Lower lobe of right lung (tissue), 2 donors: ENCODE measurements around the gene MET. TPM values are rescaled to one million over a fixed set of nuclear protein-coding genes. Genes with fewer than 3 reads are reported as not detected.
A peak's percentile ranks its signal among the peaks of the same experiment; 100 is the strongest.

ENCODE experiments used
- ATAC-seq, 2 donors: fragments of 200-7000 bp; cut with Tn5 transposase; one replicate each; pipeline ENCODE4 v1.9.1; 2020 to 2022; ENCODE audit warnings: mild to moderate bottlenecking in 2 of 2, moderate library complexity in 2 of 2
- DNase-seq: peaks from one replicate; pipeline ENCODE4 v3.0.0-alpha.2; 2020
- H3K27ac ChIP-seq: fragments of 200-600 bp; one replicate; pipeline ENCODE4 v1.8.0; 2022
- H3K27me3 ChIP-seq: fragments of 200-600 bp; one replicate; pipeline ENCODE4 v1.8.0; 2022; ENCODE audit warnings: low read depth
- H3K36me3 ChIP-seq: fragments of 200-600 bp; one replicate; pipeline ENCODE4 v1.8.0; 2022; ENCODE audit warnings: mild to moderate bottlenecking
- H3K4me1 ChIP-seq: fragments of 200-600 bp; one replicate; pipeline ENCODE4 v1.8.0; 2022
- H3K4me3 ChIP-seq: fragments of 200-600 bp; one replicate; pipeline ENCODE4 v1.8.0; 2022; ENCODE audit warnings: mild to moderate bottlenecking
- H3K9me3 ChIP-seq: fragments of 200-600 bp; one replicate; pipeline ENCODE4 v1.8.0; 2022
- intact Hi-C: fragments of 100-400 bp; cut with DNase I; formaldehyde crosslinking; loops from one replicate; pipeline ENCODE4 v1.11.0; 2022
- total RNA-seq: library from RNA; stranded (reverse); fragmentation: NEBNext Ultra II Directional; extraction: Animal tissue kit (Norgen Biotek cat#: 25700); gene quantifications from one replicate; pipeline ENCODE4 v1.2.1, GENCODE V29; 2021
- TF ChIP-seq, protein P1 (sequence below): fragments of 200-600 bp; IDR thresholded peaks from one replicate; pipeline ENCODE4 v1.8.0; 2022; ENCODE audit warnings: antibody characterized with exemption, mild to moderate bottlenecking
- donor health status: DM: no; HTN: yes; CAD: no; lungs with severe emphysema.

MET gene
- total RNA-seq, 1 donor from 2014 or later, result 74.3 TPM

DNA sequence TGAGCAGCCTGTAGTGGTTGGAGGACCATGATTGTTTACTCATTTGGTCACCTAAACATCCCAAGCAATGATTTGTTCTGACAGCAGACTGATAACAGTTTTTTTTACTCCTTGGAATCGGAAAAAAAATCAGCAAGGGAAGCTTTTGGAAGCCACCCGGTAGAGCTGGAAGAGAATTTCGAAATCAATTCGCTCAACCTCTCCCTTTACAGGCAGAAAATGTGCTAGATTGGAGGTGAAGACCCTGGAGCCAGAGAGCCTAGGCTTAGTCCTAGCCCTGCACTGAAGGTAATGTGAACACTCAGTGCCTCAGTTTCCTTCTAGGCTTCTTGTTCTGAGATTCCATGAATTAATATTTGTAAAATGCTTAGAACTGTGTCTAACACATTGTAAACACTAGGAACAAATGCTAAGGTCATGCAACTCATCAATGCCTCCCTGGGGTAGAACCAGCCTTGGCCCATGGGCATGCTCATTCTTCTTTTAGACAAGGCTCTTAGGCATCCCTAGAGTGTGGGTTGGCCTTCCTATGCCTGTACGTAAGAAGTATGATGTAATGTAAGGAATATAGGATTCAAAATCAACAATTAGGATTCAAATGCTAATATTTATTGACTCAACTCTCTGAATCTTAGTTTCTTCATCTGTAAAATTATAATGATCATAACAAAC is 52.7 kb downstream of the MET start:
- intact Hi-C loops, result no loop called here
- TF ChIP-seq, protein P1, sequence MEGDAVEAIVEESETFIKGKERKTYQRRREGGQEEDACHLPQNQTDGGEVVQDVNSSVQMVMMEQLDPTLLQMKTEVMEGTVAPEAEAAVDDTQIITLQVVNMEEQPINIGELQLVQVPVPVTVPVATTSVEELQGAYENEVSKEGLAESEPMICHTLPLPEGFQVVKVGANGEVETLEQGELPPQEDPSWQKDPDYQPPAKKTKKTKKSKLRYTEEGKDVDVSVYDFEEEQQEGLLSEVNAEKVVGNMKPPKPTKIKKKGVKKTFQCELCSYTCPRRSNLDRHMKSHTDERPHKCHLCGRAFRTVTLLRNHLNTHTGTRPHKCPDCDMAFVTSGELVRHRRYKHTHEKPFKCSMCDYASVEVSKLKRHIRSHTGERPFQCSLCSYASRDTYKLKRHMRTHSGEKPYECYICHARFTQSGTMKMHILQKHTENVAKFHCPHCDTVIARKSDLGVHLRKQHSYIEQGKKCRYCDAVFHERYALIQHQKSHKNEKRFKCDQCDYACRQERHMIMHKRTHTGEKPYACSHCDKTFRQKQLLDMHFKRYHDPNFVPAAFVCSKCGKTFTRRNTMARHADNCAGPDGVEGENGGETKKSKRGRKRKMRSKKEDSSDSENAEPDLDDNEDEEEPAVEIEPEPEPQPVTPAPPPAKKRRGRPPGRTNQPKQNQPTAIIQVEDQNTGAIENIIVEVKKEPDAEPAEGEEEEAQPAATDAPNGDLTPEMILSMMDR, result no peak
- H3K9me3 ChIP-seq, result no peaks in the 10 kb centered on the region
- no peak for DNase-seq
- peaks cover 18% of the 10 kb centered on the region for H3K4me1 ChIP-seq
- H3K27me3 ChIP-seq, result no peaks in the 10 kb centered on the region
- no peaks in the 10 kb centered on the region for H3K36me3 ChIP-seq
- no peak for ATAC-seq
- no peak overlapping the region for H3K27ac ChIP-seq
- no peak overlapping the region for H3K4me3 ChIP-seq

DNA sequence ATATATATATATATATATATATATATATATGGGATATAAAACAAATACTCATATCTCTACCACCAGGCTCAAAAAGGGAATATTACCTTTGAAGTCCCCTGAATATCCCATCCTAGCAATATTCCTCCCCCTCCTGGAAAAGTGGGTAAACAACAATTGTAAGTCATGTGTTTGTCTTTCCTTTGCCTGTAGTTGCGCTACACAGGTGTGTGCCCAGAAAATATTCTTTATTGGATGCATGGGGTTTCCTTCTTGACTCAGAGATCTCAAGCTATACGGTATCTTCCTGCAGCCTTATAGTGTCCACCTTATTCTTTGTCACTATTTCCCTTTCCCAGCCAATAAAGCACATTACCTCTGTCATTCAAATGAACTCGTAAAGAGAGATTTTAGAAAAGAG is 54.2 kb downstream of the MET start:
- Histone ChIP-seq H3K4me3 (no peak overlapping the region), H3K27me3 (no peaks in the 10 kb centered on the region), H3K9me3 (no peaks in the 10 kb centered on the region), H3K27ac (no peak overlapping the region), H3K36me3 (no peaks in the 10 kb centered on the region), H3K4me1 (peaks cover 28% of the 10 kb centered on the region)
- ATAC-seq (no peak), DNase-seq (no peak)
- intact Hi-C loops, result no loop called here
- TF ChIP-seq, protein P1, result no peak

DNA sequence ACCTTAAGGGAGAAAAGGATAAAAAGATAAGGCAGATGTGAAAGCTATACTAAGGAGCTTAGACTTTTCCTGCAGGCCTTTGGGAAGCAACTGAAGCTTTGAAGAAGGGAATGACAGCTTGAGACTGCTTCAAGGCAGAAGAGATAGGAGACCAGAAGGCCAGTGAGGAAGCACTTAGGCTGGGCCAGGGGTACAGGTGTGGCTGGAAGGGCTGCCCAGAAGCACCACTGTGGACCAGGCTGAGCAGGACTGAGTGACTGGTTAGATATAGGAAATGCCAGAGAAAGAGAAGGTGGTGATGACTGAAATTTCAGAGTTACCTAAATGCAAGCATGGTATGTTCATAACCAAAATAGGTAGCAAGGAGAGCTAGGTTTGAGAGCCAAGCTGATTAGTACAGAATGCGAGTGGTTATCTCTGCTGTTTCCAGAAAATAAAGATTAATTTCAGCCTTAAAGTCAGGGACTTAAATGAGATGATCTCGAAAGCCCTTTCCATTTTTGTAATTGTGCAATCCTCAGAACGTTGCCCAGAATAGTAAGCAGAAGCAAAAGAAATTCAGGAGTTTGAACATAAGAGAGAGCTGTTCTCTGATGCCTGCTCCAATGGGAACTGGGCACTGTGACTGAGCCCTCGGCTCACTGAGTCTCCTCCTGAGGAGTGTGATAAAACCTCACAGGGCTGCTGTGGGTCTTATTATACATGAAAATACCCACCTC is 54.9 kb downstream of the MET start:
- Histone ChIP-seq H3K27me3 (no peaks in the 10 kb centered on the region), H3K27ac (peak overlapping the region; percentile 22), H3K9me3 (no peaks in the 10 kb centered on the region), H3K36me3 (no peaks in the 10 kb centered on the region), H3K4me3 (no peak overlapping the region), H3K4me1 (peaks cover 31% of the 10 kb centered on the region)
- intact Hi-C loops, result no loop called here
- TF ChIP-seq, protein P1, result no peak
- peak; percentile 11 to 47 for ATAC-seq
- DNase-seq, result no peak

DNA sequence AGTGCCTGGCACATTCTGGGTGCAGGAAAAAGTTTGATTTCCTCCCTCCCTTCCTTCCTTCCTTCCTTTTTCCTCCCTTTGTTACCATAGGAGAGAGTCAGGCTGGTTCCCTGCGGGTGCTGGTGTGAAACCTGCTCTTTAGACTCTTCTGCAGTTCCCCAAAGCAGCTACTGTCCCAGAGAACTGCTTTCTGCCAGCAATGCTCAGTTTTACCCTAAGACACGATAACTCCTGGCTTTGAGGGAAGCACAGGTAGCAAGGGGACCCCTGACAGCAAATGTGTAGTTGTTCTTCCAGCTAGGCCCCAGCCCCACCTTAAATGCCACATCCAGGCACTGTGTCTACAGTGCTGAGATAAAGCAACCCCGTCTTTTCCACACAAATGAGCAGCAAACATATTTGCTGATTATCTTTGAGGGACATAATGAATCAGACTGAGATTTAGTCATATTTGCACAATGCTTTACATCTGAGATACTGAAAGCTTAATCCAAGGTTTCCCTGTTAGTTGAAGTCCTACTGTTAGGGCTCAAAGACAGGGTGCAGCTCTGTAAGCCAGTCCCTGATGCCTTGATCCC is 55.5 kb downstream of the MET start:
- Histone ChIP-seq H3K36me3 (no peaks in the 10 kb centered on the region), H3K9me3 (no peaks in the 10 kb centered on the region), H3K4me3 (no peak overlapping the region), H3K27ac (peak overlapping the region; percentile 22), H3K4me1 (peaks cover 31% of the 10 kb centered on the region), H3K27me3 (no peaks in the 10 kb centered on the region)
- ATAC-seq, result peak in 1 of 2 donors; percentile 16
- TF ChIP-seq, protein P1, result no peak
- DNase-seq, result no peak
- intact Hi-C loops, result no loop called here

DNA sequence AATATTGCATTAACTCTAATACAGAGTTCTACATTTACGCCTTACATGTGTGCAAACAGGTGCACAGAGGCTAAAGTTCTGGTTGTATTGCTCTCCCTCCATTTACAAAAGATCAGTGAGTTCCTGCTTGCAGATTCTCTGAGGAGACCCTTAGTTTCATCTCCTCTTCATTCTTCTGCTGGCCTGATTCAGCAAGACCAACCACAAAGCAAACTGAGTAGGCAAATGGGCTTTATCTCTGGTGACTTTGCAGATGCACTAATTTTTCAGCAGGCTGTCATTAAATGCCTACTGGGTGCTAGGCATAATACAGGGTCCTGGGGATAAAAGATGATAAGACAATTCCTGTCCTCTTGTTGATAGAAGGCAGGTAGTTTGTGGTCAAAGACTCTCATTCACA is 56.4 kb downstream of the MET start:
- DNase-seq (no peak), ATAC-seq (peak in 1 of 2 donors; percentile 28)
- intact Hi-C loops, result no loop called here
- peaks cover 31% of the 10 kb centered on the region for H3K4me1 ChIP-seq
- TF ChIP-seq, protein P1, result no peak
- no peak overlapping the region for H3K4me3 ChIP-seq
- H3K36me3 ChIP-seq, result no peaks in the 10 kb centered on the region
- H3K27me3 ChIP-seq, result no peaks in the 10 kb centered on the region
- H3K27ac ChIP-seq, result no peak overlapping the region
- H3K9me3 ChIP-seq, result no peaks in the 10 kb centered on the region
